Adrenal gland (tissue), 12 donors: ENCODE results near the gene CACNB3. TPM values are rescaled to one million over a fixed set of nuclear protein-coding genes. Genes with fewer than 3 reads are reported as not detected.
A peak's percentile ranks its signal among the peaks of the same experiment; 100 is the strongest.

Experiments
- DNase-seq, 7 donors: peaks; one replicate each; pipeline ENCODE4 v3.0.0-alpha.2; 2019 to 2020
- H3K27ac ChIP-seq, 5 donors: fragments of 200-600 bp; sonication (generic) in 4 of 5; 1 replicate in 3 of 5; 2 replicates in 2 of 5; pipeline versions ENCODE4 v1.5.1 to v1.8.0; 2016 to 2020; ENCODE audit warnings: mild to moderate bottlenecking in 1 of 5
- H3K27me3 ChIP-seq: fragments of 200-600 bp; 2 replicates; pipeline ENCODE4 v1.8.0; 2021
- H3K36me3 ChIP-seq, 2 donors: fragments of 200-600 bp; replicated peaks in 1 of 2; 1 replicate in 1 of 2; 2 replicates in 1 of 2; pipeline versions ENCODE4 v1.5.1 to v1.8.0; 2018 to 2022
- H3K4me1 ChIP-seq, 2 donors: fragments of 200-600 bp; replicated peaks in 1 of 2; 1 replicate in 1 of 2; 2 replicates in 1 of 2; pipeline versions ENCODE4 v1.5.1 to v1.8.0; 2018 to 2021
- H3K4me3 ChIP-seq, 4 donors: fragments of 200-600 bp; sonication (generic) in 3 of 4; one replicate each; pipeline ENCODE4 v1.5.1; 2016 to 2018
- H3K9me3 ChIP-seq, 3 donors: fragments of 200-600 bp; sonication (generic) in 1 of 3; replicated peaks in 1 of 3; 1 replicate in 2 of 3; 2 replicates in 1 of 3; pipeline versions ENCODE4 v1.5.1 to v1.8.0; 2016 to 2021
- POLR2A ChIP-seq, 2 donors: fragments of 450-650 bp; IDR thresholded peaks; one replicate each; pipeline ENCODE4 v1.6.1; 2017; ENCODE audit warnings: antibody characterized with exemption in 2 of 2, mild to moderate bottlenecking in 2 of 2, moderate library complexity in 1 of 2
- WGBS, 4 donors: extraction: QIAGEN DNeasy Blood & Tissue Kit in 2 of 4; methylation state at CpG; one replicate each; pipeline versions ENCODE4 v1.1.5 to v1.1.7; 2013 to 2017; 5-methylcytosine and 5-hydroxymethylcytosine counted together
- intact Hi-C, 2 donors: fragments of 100-400 bp; cut with DNase I; formaldehyde crosslinking; loops; one replicate each; pipeline versions ENCODE4 v1.14.1 to v1.15.0; 2022 to 2023
- polyA plus RNA-seq, 3 donors: library from polyadenylated mRNA; stranded (reverse); fragments of 200-250 nt in 2 of 3; fragments of 350-450 nt in 1 of 3; fragmentation: Illumina TruSeq in 1 of 3; extraction: RNeasy Lipid Tissue Mini Kit (QIAGEN cat#74804) in 1 of 3; gene quantifications; one replicate each; pipeline ENCODE4 v1.2.3, GENCODE V29; 2013 to 2014
- total RNA-seq, 9 donors: library from RNA; depleted of rRNA in 4 of 9; stranded (reverse); fragments of >200 nt in 4 of 9; fragments of 120-200 nt in 1 of 9; fragmentation: NEBNext Ultra II Directional in 1 of 9; extraction: Animal tissue kit (Norgen Biotek cat#: 25700) in 1 of 9; gene quantifications; one replicate each; pipeline versions ENCODE4 v1.1.0 to v1.2.4, GENCODE V29; 2013 to 2023
- TF ChIP-seq, protein P1 (sequence below), 6 experiments: fragments of 450-650 bp in 4 of 6; fragments of 200-600 bp in 2 of 6; sonication (generic) in 1 of 6; IDR thresholded peaks; 1 replicate in 5 of 6; 2 replicates in 1 of 6; pipeline versions ENCODE4 v1.5.1 to v1.8.0; 2016 to 2021; ENCODE audit warnings: antibody characterized with exemption in 6 of 6, mild to moderate bottlenecking in 2 of 6, moderate library complexity in 1 of 6
- donor health status: healthy with polysubstance abuse.
- donor health status: Bipolar disorder and iron deficiency.
- donor health status: DM: yes; HTN: yes; CAD: no.
- donor health status: DM: no; HTN: no; CAD: no.
- donor health status: DM: no; HTN: no; CAD: no.
- donor health status: DM: yes; HTN: yes; CAD: no.

The CACNB3 gene
- total and polyA plus RNA-seq, 12 donors: 3.9 to 19.5 (median 6.0) TPM

DNA sequence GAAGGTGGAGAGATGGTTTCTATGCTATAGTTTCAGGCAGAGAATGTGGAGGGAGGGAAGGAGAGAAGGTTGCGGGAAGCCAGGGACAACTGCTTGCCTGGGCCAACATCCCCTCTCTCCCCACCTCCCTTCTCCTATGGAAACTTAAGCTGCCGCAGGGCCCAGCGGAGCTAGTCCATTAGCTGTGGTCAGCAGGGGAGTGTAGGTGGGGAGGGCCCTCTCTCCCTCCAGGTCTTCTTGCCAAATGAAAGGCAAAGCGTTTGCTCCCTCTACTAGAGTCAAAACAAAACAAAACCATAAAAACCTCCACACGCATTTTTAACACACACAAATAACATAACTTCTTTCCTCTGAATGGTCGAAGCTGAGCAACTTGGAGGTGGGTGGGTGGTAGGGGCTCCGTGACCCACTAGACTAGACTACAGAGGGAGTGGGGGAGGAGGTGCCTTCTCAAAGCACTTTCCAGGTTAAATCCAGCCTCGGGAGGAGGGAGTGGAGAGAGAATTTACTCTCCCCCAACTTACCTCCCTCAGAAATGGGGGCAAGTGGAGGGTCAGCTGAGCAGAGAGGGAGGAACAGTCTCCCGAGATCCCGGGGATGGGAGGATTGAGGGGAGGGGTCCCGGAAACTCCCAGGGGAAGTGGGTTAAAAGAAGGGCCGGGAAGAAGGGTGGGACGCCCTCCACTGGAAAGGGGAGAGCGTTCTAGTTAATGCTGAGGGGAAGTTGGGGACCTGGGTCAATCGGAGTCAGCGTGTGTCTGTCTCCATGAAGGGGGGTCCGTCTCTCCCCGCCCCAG, 4.6 kb upstream of the CACNB3 start:
- Histone ChIP-seq H3K27ac (peak overlapping the region in 1 of 5 donors; percentile 90), H3K36me3 (no peaks in the 10 kb centered on the region), H3K27me3 (no peaks in the 10 kb centered on the region), H3K4me3 (peak overlapping the region in 1 of 4 donors; percentile 79), H3K9me3 (no peaks in the 10 kb centered on the region), H3K4me1 (peaks cover 22 to 32% of the 10 kb centered on the region in 2 donors)
- 37 to 50% (median 40%) methylated on average over 18 of the region's 18 CpGs for WGBS, 4 donors
- intact Hi-C loops: no loop called here
- no peak for DNase-seq
- TF ChIP-seq, protein P1, sequence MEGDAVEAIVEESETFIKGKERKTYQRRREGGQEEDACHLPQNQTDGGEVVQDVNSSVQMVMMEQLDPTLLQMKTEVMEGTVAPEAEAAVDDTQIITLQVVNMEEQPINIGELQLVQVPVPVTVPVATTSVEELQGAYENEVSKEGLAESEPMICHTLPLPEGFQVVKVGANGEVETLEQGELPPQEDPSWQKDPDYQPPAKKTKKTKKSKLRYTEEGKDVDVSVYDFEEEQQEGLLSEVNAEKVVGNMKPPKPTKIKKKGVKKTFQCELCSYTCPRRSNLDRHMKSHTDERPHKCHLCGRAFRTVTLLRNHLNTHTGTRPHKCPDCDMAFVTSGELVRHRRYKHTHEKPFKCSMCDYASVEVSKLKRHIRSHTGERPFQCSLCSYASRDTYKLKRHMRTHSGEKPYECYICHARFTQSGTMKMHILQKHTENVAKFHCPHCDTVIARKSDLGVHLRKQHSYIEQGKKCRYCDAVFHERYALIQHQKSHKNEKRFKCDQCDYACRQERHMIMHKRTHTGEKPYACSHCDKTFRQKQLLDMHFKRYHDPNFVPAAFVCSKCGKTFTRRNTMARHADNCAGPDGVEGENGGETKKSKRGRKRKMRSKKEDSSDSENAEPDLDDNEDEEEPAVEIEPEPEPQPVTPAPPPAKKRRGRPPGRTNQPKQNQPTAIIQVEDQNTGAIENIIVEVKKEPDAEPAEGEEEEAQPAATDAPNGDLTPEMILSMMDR (IDR thresholded peaks at IDR 0.05): no peak
- TF ChIP-seq POLR2A (IDR thresholded peaks at IDR 0.05): no peak

DNA sequence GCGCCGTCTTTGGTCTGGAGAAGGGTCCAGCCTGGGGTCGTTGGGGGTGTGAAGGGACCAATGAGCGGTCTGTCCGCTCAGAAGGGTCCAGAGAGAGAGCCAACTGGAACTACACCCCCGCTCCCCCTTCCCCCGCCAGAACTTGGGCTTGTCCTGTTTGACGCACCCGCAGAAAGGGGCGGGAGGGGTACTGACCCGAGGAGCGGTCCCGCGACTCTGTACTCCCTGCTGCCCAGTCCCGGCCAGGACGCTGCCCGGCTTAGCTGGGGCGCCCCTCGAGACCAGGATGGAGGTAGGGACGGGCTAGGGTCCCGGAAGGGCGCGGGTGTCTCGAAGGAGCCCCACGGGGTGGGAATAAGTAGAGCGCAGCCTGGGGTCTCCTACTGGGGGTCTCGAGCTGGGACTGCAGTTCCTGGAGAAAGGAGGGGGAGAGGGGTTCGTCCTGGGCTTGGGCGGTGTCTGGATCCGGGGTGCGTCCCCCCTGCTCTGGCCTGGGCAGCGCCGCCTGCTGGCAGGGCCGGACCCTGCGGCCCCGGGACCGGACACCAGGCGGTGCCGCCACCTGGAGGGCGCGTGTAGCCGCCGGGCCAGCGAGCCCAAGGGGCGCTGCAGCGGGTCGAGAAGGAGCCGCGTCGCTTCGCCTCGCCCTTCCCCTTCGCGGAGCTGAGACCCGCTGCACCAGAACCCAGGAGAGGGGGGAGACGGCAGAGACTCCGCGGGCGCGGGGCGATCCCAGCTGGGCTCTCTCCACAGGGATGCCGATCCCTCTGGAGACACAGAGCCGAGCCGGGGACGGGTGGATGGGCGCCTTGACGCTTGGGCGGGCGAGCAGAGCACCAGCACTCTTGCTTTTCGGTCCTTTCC, 3.8 kb upstream of the CACNB3 start:
- TF ChIP-seq POLR2A (IDR thresholded peaks at IDR 0.05): peak in 1 of 2 donors; percentile 9
- TF ChIP-seq, protein P1 (IDR thresholded peaks at IDR 0.05): peak; percentile 79 to 98 (median 92)
- Histone ChIP-seq H3K27me3 (no peaks in the 10 kb centered on the region), H3K4me1 (peaks cover 25 to 32% of the 10 kb centered on the region in 2 donors), H3K4me3 (peak overlapping the region; percentile 74 to 88 (median 78)), H3K9me3 (no peaks in the 10 kb centered on the region), H3K27ac (peak overlapping the region; percentile 9 to 90 (median 77)), H3K36me3 (no peaks in the 10 kb centered on the region)
- DNase-seq: peak; percentile 71 to 85 (median 82)
- intact Hi-C loops: no loop called here
- WGBS, 4 donors: 1 to 5% (median 2%) methylated on average over 14 to 70 of the region's 70 CpGs

DNA sequence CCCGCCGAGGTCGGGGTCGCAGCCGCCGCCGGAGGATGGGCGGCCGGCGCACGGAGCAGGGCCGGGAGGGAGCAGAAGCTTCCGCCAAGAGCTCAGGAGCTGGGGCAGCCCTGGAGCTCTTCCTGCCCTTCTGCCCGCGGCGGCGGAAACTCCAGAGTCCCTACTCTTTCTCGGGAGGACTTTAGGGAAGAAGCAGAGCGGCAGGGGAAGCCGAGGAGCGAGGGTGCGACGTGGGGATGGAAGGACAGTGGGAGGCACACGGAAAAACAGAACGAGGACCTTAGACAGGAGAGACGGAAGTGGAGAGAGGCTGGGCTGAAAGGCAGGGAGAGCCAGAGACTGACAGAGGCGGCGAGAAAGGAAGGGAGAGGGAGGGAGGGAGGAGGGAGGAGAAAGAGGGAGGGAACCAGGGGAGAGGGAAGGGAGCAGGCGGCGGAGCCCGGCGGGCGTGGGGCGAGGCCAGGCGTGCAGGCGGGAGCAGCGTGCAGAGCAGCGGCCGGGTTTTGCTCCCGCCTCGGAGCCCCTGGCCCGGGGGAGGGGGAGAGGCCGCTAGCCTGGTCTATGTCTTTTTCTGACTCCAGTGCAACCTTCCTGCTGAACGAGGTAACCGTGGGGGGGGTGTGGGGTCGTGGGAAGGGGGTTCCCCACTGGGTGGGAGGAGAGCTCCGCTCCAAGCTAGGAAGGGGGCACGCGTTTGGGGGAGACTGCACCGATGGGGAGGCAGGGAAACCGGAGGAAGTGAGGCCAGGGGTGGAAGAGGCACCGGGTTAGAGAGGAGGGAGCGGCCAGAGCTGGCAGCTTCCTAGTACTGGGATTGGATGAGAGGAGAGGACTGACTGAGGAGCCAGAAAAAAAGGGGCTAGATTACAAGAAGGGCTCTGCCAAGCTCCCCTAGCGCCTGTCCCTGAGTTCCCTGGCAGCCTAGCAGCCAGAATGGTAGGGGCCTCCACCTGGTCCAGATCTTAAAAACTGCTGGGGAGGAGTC, 2.9 kb upstream of the CACNB3 start:
- intact Hi-C loops: no loop called here
- no peaks in the 10 kb centered on the region for H3K9me3 ChIP-seq
- peak overlapping the region; percentile 9 to 90 (median 77) for H3K27ac ChIP-seq
- peak in 1 of 2 donors; percentile 64 for TF ChIP-seq POLR2A (IDR thresholded peaks at IDR 0.05)
- TF ChIP-seq, protein P1 (IDR thresholded peaks at IDR 0.05): no peak
- no peaks in the 10 kb centered on the region for H3K27me3 ChIP-seq
- peak; percentile 70 to 85 (median 81) for DNase-seq
- peaks cover 25 to 32% of the 10 kb centered on the region in 2 donors for H3K4me1 ChIP-seq
- no peaks in the 10 kb centered on the region for H3K36me3 ChIP-seq
- WGBS, 4 donors: 1 to 2% (median 2%) methylated on average over 21 to 54 of the region's 54 CpGs
- H3K4me3 ChIP-seq: peak overlapping the region; percentile 74 to 88 (median 78)
